ENCODE results near the gene CASP8.
"Not testable (repeated sequence)": the region's sequence is repeated elsewhere in the genome, so short reads cannot be mapped to it uniquely, and the experiment has no call there.

Gene CASP8

GRCh38 chr2:201260302-201260800 lies at the start of gene CASP8:
TSS of gene CASP8 (plus strand) at chr2:201260536. CDS start at chr2:201266487, 5,951 bp downstream.
- DNase-seq, result no peak

GRCh38 chr2:201215963-201216362 lies 44.4 kb upstream of the CASP8 start:
- no peak for DNase-seq

- no peak for DNase-seq
These were observed 43.4 kb upstream of the CASP8 start for GRCh38 chr2:201216918-201217317.

GRCh38 chr2:201218780-201219179 lies 41.6 kb upstream of the CASP8 start:
- no peak for DNase-seq

GRCh38 chr2:201219328-201220096 lies 40.8 kb upstream of the CASP8 start:
- DNase-seq, result no peak

- DNase-seq, result no peak
These were observed 40.2 kb upstream of the CASP8 start for GRCh38 chr2:201220102-201220570.

- no peak for DNase-seq
These were observed 37.0 kb upstream of the CASP8 start for GRCh38 chr2:201223089-201224073.

- DNase-seq, result no peak
These were observed 31.9 kb upstream of the CASP8 start for GRCh38 chr2:201228271-201228911.

- no peak for DNase-seq
These were observed 31.4 kb upstream of the CASP8 start for GRCh38 chr2:201228912-201229290.

GRCh38 chr2:201231781-201232466 lies 28.4 kb upstream of the CASP8 start:
- peak; percentile 78 for DNase-seq

GRCh38 chr2:201232467-201232815 lies 27.9 kb upstream of the CASP8 start:
- no peak for DNase-seq

GRCh38 chr2:201233192-201233811 lies 27.0 kb upstream of the CASP8 start:
- peak; percentile 93 for DNase-seq

- no peak for DNase-seq
These were observed 26.3 kb upstream of the CASP8 start for GRCh38 chr2:201233812-201234662.

- DNase-seq, result no peak
These were observed 25.6 kb upstream of the CASP8 start for GRCh38 chr2:201234663-201235135.

- peak; percentile 26 for DNase-seq
These were observed 24.2 kb upstream of the CASP8 start for GRCh38 chr2:201235860-201236811.

- no peak for DNase-seq
These were observed 22.7 kb upstream of the CASP8 start for GRCh38 chr2:201237486-201238123.

GRCh38 chr2:201239167-201239935 lies 21.0 kb upstream of the CASP8 start:
- DNase-seq, result not testable (repeated sequence)

- no peak for DNase-seq
These were observed 17.6 kb upstream of the CASP8 start for GRCh38 chr2:201242571-201243277.

All from NCI-H510A treated with DMSO at 0.1 percent for 48 hours (cell line).